Muscle layer of duodenum (tissue), 2 donors: ENCODE measurements around the gene EDC3.

ENCODE experiments used
- H3K27ac ChIP-seq: one replicate; pipeline ENCODE4 v1.7.0; 2013; ENCODE audit warnings: mild to moderate bottlenecking, low read length
- H3K27me3 ChIP-seq: one replicate; pipeline ENCODE4 v1.7.0; 2013; ENCODE audit warnings: low read depth, mild to moderate bottlenecking, control low read depth, low read length
- H3K36me3 ChIP-seq, 2 donors: one replicate each; pipeline ENCODE4 v1.7.0; 2013; ENCODE audit warnings: low read length in 2 of 2, control low read depth in 1 of 2, mild to moderate bottlenecking in 1 of 2; ENCODE audit not compliant: insufficient read depth in 2 of 2, control insufficient read depth in 1 of 2
- H3K4me1 ChIP-seq, 2 donors: one replicate each; pipeline ENCODE4 v1.7.0; 2013; ENCODE audit warnings: low read length in 2 of 2, mild to moderate bottlenecking in 2 of 2, control low read depth in 1 of 2, moderate library complexity in 1 of 2; ENCODE audit not compliant: insufficient read depth in 2 of 2, control insufficient read depth in 1 of 2
- H3K4me3 ChIP-seq, 2 donors: one replicate each; pipeline ENCODE4 v1.7.0; 2013; ENCODE audit warnings: low read length in 2 of 2, low read depth in 1 of 2, mild to moderate bottlenecking in 1 of 2
- H3K9me3 ChIP-seq, 2 donors: one replicate each; pipeline ENCODE4 v1.7.0; 2013; ENCODE audit warnings: low read length in 2 of 2, control low read depth in 1 of 2, mild to moderate bottlenecking in 1 of 2; ENCODE audit not compliant: control insufficient read depth in 1 of 2
- donor health status: healthy.

EDC3 gene

DNA sequence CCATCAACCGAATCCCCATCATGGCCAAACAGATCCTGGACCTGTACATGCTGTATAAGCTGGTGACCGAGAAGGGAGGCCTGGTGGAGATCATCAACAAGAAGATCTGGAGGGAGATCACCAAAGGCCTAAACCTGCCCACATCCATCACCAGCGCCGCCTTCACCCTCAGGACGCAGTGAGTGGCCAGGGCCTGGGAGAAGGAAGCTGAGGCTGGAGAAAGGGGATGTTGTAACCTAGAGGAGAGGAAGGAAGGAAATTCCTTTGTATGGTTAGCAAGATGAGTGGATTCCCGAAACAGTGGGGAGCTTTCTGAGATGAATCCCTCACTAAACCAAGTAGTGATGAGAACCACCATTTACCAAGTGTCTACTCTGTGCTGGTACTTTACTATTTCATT lies 106.0 kb downstream of the EDC3 start:
- H3K27me3 ChIP-seq = no peaks in the 10 kb centered on the region
- no peak overlapping the region for H3K4me3 ChIP-seq
- H3K36me3 ChIP-seq = peaks cover 25 to 44% of the 10 kb centered on the region in 2 donors
- H3K27ac ChIP-seq = no peak overlapping the region
- H3K9me3 ChIP-seq = no peaks in the 10 kb centered on the region
- no peaks in the 10 kb centered on the region for H3K4me1 ChIP-seq

DNA sequence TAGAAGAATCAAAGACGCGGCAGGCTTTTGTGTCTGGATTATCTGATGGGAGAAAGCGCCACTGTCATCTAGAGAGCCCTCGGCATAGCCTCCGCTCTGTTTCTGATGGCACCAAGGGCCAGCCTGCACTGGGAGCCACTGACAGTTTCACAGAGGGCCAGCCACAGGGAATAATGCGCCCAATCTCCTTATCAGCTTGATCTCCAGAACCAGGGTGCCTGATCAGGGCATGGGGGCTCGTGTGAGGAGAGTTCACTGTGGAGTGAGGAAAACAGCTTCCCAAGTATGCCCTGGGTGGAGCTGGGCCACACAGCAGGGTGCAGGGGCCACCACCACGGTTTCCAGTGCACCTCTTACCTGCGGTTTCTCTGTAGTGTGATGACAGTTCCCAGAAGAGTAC lies 110.0 kb downstream of the EDC3 start:
- Histone ChIP-seq H3K4me3 (no peak overlapping the region), H3K9me3 (no peaks in the 10 kb centered on the region), H3K4me1 (no peaks in the 10 kb centered on the region), H3K27me3 (no peaks in the 10 kb centered on the region), H3K36me3 (peaks cover 9% of the 10 kb centered on the region in 2 donors), H3K27ac (no peak overlapping the region)

DNA sequence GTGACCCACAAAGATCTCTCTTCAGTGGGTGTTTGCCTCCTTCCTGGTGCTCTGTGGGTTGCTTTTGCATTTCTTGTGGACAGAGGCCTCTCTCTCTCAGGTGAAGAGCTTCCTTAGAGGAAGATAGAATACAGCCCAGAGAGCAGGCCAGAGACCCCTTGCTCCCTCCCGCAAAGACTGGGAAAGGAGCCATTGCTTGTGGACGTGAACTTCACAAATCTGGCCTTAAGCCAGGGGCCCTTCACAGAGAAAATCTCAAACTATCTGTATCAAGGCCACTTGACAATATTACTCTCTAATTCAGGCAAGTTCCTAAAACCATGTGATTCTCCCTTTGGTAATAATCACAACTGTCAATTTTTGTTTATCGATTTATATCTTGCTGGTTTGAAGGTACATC lies 110.6 kb downstream of the EDC3 start:
- H3K9me3 ChIP-seq = no peaks in the 10 kb centered on the region
- no peaks in the 10 kb centered on the region for H3K4me1 ChIP-seq
- H3K36me3 ChIP-seq = peaks cover 6 to 8% of the 10 kb centered on the region in 2 donors
- H3K27me3 ChIP-seq = no peaks in the 10 kb centered on the region
- no peak overlapping the region for H3K27ac ChIP-seq
- H3K4me3 ChIP-seq = no peak overlapping the region

DNA sequence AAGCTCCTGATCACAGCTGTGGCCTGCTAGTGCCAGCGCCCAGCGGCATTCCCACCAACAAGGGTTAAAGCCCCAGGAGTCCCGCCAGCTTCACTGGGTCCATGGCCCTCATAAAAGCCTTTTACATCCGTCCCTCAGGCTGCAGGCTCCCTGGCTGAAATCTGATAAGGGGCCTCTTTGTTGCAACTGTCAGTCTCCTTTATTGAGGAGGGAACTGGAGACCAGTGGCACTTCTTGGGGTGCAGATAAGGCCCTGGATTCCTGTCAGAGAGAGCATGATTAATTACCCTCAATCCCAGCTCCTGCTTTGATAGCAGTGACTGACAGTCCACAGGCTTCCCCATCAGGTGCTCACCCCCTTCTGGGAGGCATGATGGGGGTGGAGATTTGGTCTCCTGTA lies 111.0 kb downstream of the EDC3 start:
- no peak overlapping the region for H3K4me3 ChIP-seq
- no peaks in the 10 kb centered on the region for H3K9me3 ChIP-seq
- H3K27me3 ChIP-seq = no peaks in the 10 kb centered on the region
- peaks cover 6 to 8% of the 10 kb centered on the region in 2 donors for H3K36me3 ChIP-seq
- H3K4me1 ChIP-seq = no peaks in the 10 kb centered on the region
- H3K27ac ChIP-seq = no peak overlapping the region

DNA sequence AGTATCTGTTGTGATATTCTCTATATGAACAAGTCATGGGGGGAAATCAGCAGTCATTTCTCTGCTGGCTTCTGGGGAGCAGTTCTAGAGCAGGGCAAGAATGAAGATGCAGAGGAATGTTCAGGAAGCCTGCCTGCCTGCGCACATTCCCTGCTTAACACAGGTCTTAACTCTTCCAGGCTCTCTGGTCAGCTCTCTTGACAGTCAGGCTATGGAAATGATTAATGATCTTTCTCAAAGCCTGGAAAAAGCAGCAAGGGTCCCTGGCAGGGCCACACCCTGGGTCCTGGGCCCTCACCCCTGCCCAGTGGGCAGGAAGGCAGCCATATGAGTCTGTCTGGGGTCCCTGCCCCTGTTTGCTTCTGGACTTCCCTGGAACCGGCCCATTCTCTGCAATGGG lies 111.6 kb downstream of the EDC3 start:
- Histone ChIP-seq H3K27me3 (no peaks in the 10 kb centered on the region), H3K36me3 (peaks cover 6 to 8% of the 10 kb centered on the region in 2 donors)

More for the DNA sequence above, 111.6 kb downstream of the EDC3 start:
- Histone ChIP-seq H3K4me1 (no peaks in the 10 kb centered on the region), H3K4me3 (no peak overlapping the region), H3K9me3 (no peaks in the 10 kb centered on the region), H3K27ac (no peak overlapping the region)
